GM12873 (cell line): ENCODE data around the gene BRD4.

Experiments
- TF ChIP-seq, protein P1 (sequence below): IDR thresholded peaks from 2 replicates; pipeline ENCODE4 v1.5.1; 2012; ENCODE audit warnings: low read depth, mild to moderate bottlenecking, moderate library complexity, low read length, control low read depth; ENCODE audit not compliant: insufficient read depth; ENCODE audit errors: missing control alignments

BRD4 gene

GRCh38 chr19:15269806-15270205 is 62.5 kb downstream of the BRD4 start:
- TF ChIP-seq, protein P1, sequence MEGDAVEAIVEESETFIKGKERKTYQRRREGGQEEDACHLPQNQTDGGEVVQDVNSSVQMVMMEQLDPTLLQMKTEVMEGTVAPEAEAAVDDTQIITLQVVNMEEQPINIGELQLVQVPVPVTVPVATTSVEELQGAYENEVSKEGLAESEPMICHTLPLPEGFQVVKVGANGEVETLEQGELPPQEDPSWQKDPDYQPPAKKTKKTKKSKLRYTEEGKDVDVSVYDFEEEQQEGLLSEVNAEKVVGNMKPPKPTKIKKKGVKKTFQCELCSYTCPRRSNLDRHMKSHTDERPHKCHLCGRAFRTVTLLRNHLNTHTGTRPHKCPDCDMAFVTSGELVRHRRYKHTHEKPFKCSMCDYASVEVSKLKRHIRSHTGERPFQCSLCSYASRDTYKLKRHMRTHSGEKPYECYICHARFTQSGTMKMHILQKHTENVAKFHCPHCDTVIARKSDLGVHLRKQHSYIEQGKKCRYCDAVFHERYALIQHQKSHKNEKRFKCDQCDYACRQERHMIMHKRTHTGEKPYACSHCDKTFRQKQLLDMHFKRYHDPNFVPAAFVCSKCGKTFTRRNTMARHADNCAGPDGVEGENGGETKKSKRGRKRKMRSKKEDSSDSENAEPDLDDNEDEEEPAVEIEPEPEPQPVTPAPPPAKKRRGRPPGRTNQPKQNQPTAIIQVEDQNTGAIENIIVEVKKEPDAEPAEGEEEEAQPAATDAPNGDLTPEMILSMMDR = no peak

DNA sequence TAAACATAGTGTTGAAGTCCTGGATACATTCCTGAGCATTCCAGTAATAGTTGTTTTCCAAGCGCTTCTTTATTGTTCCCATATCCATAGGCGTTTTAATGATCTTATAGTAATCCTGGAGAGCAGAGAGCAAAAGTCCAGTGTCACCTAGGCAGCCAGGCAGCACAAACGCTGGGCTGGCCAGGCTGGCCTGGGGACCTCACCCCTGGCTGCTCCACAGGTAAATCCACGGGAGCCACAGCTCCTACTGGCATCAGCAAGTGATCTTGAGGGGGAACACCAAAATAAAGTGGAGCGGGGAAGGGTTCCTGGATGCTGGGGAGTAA is 63.4 kb downstream of the BRD4 start:
- TF ChIP-seq, protein P1 = no peak

GRCh38 chr19:15268192-15268927 is 64.0 kb downstream of the BRD4 start:
- TF ChIP-seq, protein P1 = no peak

- TF ChIP-seq, protein P1 = no peak
Measured at GRCh38 chr19:15266683-15267082, 65.7 kb downstream of the BRD4 start.

DNA sequence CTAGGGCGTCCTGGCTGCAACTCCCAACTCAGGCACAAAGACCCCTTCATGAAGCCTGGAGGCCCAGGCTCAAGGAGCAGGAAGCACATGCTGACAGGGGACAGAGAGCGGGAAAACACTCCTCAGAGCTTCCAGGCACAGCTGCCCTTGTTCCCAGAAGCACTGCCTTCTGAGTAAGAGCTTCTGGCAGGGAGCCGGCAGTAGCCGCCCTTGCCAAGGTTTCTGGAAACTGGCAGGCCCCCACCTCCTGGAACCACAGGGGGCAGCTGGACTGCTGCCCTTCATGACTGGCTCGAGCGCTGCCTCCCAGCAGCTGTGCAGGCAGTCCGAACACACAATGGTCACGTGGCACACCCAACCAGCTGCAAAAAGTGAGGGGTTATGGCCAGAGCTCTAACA is 66.5 kb downstream of the BRD4 start:
- TF ChIP-seq, protein P1 = no peak

DNA sequence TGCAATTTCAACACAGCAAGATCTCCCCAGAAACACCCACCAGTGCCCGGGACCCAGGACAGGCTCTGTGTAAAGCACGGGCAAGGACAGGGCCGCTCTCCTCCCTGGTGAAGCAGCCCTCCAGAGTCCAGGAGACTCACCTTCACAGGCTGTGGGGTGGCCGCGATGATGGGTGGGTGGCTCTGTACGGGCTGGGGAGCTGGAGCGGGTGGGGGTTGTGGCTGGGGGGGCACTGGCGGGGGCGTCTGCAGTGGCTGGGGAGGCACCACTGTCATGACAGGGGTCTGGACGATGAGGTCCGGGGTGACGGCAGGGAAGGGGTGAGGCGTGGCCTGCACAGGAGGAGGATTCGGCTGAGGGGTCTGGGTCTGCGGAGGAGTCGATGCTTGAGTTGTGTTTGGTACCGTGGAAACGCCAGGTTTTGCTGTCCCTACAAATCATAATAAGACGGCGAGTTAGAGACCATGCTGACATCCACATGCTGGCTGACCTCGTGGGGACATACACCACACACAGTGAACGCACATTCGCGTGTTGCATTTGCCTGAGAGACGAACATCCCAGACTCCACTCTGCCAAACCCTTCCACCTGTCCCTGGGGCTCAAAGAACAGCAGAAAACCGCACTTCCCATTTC is 67.0 kb downstream of the BRD4 start:
- TF ChIP-seq, protein P1 = no peak

GRCh38 chr19:15264933-15265206 is 67.5 kb downstream of the BRD4 start:
- TF ChIP-seq, protein P1 = no peak
